ENCODE results near the gene MAN1A1.

DNA sequence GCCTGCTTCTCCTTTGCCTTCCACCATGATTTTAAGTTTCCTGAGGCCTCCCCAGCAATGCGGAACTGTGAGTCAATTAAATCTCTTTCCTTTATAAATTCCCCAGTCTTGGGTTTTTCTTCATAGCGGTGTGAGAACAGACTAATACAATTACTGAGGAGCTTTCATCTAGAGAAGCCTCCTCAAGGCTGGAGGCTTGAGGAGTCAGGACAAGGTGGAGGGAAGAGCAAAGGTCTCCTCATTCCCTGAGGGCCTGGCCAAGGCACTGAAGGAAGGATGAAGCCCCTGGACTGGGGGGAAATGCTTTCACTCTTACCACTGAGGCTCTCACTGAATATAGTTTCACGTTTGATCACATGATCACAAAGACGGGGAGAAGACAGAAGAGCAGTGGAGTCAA lies 118.2 kb downstream of the MAN1A1 start:
- TF ChIP-seq, protein P1, sequence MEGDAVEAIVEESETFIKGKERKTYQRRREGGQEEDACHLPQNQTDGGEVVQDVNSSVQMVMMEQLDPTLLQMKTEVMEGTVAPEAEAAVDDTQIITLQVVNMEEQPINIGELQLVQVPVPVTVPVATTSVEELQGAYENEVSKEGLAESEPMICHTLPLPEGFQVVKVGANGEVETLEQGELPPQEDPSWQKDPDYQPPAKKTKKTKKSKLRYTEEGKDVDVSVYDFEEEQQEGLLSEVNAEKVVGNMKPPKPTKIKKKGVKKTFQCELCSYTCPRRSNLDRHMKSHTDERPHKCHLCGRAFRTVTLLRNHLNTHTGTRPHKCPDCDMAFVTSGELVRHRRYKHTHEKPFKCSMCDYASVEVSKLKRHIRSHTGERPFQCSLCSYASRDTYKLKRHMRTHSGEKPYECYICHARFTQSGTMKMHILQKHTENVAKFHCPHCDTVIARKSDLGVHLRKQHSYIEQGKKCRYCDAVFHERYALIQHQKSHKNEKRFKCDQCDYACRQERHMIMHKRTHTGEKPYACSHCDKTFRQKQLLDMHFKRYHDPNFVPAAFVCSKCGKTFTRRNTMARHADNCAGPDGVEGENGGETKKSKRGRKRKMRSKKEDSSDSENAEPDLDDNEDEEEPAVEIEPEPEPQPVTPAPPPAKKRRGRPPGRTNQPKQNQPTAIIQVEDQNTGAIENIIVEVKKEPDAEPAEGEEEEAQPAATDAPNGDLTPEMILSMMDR (IDR thresholded peaks at IDR 0.05), result no peak
- no peak for TF ChIP-seq POLR2A (IDR thresholded peaks at IDR 0.05)
